Fibroblast of skin of left quadriceps (primary cell): ENCODE data around the gene SPRYD7.
"Not testable (repeated sequence)": the region's sequence is repeated elsewhere in the genome, so short reads cannot be mapped to it uniquely, and the experiment has no call there.

Experiments
- DNase-seq, 2 experiments: peaks; one replicate each; pipeline ENCODE4 v3.0.0-alpha.2; 2013; ENCODE audit warnings: low read depth in 2 of 2

Gene SPRYD7, protein sequence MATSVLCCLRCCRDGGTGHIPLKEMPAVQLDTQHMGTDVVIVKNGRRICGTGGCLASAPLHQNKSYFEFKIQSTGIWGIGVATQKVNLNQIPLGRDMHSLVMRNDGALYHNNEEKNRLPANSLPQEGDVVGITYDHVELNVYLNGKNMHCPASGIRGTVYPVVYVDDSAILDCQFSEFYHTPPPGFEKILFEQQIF

DNA sequence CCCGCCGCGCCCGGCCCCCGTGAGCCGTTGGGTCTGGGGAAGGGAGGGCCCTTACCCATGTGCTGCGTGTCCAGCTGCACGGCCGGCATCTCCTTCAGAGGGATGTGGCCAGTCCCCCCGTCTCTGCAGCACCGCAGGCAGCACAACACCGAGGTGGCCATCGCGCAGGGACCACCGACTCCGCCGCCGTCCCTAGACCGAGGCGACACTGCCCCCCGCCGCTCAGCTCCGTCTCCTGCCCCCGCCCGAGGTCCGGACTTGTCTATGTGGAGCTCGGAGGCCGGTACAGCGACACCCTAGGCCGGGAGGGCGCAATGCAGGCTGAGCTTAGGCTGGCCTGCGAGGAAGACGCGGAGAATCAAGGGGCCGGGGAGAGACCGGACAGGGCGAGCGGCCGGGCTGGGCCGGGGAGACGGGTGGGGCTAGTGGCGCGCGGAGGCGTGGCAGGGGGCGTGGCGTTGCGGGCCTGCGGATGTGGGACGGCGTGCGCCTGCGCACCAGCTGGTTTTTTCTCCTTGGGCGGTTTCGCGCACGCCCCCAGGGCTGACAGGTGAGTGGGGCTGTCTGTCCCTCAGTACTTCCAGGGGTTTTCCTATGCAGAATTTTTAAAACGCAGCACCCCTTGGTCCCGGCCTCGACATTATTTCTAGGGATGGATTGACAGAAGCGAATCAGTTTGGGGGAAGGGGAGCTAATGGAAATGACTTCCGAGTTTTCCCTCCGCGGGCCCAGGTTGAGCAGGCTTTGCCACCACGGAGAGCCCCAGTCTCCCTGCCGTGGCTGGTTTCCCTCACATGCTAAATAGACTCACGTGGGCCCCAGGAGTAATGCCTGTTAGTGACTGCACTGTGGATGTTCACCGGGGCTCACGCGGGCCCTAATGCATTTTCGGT is at the start of gene SPRYD7:
SPRYD7 (minus strand) TSS at position 266 of the 893 bp plus-strand sequence; CDS start at position 161, 105 bp downstream.
- peak; percentile 94 to 96 for DNase-seq

DNA sequence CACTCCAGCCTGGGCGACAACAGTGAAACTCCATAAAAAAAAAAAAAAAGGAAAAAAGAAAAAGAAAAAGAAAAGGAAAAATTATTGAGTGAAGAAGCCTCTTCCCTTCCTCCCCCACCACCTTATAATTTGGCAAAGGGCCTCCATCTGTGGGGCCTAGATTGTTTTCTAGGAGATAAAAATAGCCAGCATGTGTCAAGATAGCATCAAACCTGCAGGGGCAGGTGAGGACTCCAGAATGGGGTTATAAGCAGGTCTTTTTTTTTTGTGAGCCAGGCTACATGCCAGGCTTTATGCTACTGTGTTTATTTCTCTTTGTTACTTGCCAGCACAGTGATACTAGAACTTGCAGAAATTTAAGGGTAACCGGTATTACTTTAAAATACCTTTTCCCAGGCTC is 49.0 kb upstream of the SPRYD7 start:
- DNase-seq: no peak

DNA sequence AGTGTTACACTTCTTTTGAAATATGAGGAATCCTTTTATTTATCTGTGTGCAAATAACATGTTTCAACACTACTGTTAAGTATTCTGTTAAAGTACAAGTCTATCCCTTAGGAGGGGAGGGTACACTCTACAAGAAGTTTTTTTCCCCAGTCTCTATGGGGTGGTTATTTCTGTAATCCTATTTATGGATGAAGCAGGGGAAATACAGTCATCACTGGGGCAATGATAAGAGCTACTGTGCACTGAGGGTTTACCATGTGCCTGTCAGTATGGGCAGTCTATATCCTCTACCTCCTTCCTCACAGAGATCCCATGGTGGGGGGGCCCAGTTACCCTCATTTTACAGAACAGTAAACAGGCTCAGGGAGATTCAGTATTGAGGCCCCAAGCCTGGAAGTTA is 44.1 kb upstream of the SPRYD7 start:
- no peak for DNase-seq

DNA sequence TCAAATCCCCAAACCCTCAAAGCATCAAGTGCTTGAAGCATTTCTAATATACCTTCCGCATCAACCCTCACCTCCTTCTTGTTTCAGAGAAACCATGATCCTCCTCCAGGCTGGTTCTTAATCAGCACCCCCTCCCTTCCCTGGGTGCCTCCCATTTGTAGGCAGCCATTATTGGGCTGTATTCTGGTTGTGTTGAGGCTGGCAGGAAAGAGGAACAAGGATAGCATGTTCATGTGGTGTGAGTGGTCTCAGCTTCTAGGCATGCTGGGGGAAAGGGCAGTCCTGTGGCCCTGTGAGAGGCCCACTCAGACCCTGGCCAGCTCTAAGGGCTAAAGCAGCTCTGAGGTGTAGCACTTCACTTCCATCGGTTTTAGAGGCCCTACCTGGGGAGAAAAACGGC is 41.9 kb upstream of the SPRYD7 start:
- no peak for DNase-seq

DNA sequence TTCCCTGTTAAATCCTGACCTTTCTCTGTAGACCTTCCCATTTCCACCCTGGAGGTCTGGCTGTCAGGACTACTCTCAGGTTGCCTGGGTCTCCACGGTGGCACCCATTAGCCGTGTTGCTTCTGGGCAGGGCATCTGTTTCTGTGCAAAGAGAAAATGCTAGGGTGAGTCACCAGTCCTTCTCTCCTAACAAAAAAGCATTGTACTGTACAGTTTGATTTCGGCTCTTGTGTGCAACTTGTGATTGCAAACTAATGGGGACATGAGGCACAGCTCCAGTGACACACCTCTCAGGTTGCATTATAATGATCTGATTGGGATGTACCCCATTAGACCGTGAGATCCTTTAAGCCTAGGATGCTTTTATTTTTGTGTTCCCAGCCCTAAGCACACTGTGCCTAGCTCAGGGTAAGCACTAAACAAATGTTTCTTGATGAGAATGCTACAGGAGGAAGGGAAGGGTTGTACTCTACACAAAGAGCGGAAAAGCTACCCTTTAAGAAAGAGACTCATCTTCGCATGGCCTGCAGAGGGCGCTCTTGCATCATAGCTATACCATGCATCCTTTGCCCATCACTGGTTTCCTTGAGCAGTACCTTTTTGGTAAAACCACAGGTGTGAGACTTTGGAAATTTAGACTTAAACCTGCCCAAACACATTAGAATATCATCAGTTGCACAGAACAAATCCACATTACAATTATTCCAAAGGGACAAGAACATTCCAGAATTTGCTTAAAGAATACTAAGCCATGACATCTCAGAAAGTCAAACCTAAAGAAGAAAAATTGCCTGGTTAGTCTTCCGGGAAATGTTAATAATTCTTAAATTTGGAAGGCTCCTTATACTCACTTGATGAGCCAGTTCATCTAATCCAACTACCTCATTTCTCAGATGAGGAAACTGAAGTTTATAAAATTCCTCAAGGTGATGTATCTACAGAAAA is 40.4 kb upstream of the SPRYD7 start:
- DNase-seq: peak; percentile 19 to 35

DNA sequence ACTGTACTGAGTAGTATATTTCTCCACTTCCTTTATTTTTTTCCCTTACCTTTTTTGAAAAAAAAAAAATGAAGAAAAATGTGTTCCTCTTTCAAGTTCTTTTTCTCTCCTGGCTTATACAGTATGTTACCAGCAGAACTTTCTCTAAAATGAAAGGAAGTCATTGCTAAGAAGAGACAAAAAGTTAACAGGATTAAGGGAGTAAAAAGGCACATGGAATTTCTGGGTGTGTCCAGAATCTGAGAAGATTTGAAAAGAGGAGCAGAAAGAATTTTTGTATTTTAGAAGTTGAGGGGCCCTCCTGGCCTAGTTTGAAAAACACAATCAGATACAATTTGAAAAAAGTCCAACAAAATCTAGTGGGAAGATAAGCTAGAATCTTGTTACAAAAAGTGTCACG is 39.7 kb upstream of the SPRYD7 start:
- DNase-seq: no peak

DNA sequence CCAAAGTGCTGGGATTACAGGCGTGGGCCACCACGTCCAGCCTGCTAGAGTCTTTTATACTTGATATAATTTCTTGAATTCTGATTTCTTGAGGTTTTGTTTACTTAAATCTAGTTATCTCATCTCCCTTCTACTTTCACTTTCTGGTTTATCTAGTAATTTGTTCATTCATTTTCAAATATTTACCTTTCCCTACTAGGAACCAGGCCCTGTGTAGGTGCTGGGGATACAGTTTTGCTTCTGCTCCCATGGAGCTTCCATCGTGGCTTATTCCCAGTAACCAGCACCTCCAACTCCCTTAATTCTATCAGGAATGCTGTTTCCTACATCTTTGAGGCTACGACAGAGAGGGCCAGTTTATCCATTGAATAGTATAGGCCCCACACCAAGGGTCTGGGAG is 36.6 kb upstream of the SPRYD7 start:
- no peak for DNase-seq

DNA sequence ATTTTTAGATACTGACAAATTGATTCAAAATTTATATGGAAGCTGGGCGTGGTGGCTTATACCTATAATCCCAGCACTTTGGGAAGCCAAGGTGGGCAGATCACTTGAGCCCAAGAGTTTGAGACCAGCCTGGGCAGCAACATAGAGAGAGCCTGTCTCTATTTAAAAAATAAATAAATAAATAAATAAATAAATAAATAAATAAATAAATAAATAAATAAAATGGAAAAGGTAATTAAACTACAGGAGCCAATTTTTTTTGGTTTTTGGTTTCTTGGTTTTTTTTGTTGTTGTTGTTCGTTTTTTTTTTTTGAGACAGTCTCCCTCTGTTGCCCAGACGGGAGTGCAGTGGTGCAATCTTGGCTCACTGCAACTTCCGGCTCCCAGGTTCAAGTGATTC is 31.3 kb upstream of the SPRYD7 start:
- DNase-seq: no peak

DNA sequence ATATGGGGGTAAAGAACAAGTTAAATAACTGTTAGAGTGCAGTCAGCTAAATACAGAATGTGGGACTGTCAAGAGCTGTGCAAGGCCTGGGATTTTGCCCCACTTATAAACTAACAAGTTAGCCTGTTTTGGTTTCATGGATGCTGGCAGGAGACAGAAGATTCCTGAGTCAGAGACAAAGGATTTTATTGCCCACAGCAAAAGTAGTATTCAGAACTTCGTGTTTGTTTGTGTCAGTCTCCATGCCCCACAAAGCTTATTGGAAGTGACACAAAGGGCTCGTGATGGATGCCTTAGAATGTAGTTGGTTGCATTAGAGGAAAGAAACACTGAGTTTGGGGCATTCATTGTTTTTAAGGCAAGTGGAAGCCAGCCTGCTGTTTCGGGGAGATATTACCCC is 22.2 kb upstream of the SPRYD7 start:
- DNase-seq: no peak

DNA sequence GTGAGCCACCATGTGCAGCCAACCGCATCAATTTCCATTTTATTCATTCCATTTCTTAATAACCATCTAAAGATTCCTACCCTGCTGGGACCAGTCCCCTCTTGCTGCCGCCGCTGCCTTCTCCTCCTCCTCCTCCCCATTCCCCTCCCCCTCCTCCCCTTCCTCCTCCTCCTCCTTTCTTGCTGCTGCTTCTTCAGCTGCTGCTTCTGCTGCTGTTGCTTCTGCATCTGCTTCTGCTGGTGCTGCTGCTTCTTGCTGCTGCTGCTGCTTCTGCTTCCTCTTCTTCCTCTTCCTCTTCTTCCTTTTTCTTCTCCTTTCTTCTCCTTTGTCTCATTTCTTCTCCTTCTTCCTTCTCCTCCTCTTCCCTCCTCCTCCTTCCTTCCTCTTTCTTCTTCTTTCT is 20.0 kb upstream of the SPRYD7 start:
- no peak for DNase-seq

DNA sequence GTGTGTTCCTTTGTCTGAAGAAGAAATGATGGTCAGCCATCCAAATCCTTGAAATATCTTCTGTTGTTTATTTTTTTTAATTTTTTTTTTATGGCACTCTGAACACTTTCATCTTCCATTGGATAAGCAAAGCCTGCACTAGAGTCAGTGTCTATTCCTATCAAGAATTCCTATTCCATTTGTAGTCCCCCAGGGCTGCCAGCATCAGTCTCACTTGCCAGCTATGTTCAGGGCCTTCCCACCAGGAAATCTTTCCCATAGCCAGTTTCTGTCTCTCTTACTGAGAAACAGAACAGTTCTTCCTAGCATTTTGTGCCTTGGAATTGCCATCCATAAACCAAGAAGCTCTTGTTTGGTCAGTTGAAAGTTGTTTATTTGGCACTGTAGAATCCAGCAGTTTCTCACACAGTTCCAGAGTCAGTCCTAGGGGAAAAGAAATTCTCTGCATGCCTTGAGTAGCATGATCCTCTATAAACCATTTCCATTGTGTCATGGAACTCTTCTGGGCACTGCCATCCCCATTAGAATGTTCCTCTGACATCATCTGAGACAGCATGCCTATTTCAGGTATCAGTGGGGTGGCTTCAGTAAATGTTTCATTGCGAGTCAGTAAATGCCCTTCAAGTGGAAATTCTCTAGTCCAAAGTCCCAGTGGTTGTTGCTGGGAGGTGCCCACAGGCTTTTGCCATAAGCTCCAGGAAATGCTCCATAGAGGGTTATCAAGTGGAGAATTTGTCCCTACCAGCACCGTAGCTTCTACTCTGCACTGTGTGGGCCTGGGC is 18.7 kb upstream of the SPRYD7 start:
- DNase-seq: no peak

DNA sequence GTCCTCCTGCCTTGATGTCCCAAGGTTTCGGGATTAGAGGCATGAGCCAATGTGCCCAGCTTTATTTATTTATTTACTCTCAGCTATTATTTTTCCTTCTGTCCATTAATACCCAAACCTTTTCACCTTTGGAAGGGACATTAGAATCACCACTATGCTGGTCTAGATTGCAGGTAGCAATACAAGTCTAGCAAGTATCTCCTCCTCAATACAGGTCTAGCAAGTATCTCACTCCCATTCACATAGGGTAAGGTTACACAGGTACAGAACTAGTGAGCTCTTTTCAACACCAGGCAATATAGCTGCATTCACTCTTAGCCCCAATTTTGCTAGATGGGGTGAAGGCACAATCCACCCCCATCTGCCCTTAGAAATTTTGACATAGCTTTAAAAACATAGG is 17.4 kb upstream of the SPRYD7 start:
- DNase-seq: no peak

DNA sequence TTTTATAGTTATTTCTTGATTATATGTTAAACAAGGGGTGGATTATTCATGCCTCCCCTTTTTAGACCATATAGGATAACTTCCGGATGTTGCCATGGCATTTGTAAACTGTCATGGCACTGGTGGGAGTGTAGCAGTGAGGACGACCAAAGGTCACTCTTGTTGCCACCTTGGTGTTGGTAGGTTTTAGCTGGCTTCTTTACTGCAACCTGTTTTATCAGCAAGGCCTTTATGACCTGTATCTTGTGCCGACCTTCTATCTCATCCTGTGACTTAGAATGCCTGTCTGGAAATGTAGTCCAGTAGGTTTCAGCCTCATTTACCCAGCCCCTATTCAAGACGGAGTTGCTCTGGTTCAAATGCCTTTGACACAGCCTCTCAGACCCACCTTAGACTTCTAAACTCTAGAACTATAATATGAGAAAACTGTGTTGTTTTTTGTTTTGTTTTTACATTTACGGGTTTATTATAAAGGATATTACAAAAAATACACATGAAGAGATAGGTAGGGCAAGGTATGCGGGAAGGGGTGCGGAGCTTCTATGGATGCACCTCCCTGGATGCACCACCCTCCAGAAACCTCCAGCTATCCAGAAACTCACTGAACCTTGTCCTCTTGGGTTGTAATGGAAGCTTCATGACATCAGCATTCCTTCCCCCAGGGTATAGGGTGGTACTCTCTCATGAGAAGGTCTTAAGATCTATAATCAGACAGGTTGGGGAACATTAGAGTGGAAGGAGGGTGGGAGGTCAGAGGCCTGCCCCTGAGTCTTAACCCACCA is 15.8 kb upstream of the SPRYD7 start:
- no peak for DNase-seq

DNA sequence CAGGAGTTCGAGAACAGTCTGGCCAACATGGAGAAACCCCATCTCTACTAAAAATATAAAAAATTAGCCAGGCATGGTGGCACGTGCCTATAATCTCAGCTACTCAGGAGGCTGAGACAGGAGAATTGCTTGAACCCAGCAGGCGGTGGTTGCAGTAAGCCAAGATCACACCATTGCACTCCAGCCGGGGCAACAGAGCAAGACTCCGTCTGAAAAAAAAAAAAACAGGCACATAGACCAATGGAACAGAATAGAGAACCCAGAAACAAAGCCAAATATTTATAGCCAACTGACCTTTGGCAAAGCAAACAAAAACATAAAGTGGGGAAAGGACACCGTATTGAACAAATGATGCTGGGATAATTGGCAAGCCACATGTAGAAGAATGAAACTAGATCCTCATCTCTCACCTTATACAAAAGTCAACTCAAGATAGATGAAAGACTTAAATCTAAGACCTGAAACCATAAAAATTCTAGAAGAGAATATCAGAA is 12.7 kb upstream of the SPRYD7 start:
- not testable (repeated sequence) for DNase-seq

DNA sequence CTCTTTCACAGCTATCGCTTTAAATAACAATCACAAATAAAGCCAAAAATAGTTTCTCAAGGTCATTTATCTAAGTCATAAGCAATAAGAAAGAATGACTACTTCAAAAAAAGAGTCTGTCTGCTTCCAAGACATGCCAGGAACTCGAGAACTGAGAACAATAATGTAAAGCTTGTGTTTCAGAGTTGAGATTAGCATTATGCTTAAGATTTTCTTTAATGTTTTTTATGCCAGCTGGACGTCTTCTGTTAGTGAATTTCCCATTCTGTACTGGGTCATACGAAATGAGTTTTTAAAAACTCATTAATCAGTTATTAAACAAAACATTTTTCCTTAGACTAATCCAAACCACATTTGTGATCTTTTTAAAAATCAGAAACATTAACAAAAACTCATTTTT is 3.2 kb upstream of the SPRYD7 start:
- DNase-seq: no peak

DNA sequence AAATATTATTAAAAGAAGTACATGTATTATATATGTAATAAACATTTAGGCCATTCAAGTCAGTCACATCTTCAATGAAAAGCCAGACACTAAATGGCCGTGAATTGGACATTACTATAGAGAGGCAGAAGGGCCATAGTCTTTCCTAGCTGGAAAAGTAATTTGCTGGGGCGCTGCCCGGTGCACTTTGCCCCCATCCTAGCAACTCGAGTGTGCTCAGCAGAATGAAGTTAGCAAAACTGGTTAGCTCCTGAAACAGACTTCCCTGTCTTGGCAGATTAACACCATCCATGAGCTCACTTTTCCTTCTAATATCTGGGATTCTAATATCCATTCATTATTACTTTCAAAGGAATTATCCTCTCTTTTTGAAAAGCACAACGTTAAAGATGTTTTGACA is 2.8 kb upstream of the SPRYD7 start:
- DNase-seq: no peak

DNA sequence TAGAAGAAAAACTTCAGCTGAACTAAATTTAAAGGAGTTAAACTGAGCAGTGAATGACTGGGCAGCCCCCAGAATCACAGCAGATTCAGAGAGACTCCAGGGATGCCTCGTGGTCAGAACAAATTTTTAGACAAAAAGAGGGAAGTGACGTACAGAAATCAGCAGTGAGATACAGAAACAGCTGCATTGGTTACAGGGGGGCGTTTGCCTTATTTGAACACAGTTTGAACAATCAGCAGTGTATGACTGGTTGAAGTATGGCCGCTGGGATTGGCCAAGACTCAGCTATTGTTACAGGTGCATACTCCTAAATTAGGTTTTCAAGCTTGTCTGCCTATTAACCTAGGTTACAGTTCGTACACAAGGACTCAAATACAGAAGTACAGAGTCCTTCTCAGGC is 2.2 kb upstream of the SPRYD7 start:
- no peak for DNase-seq

DNA sequence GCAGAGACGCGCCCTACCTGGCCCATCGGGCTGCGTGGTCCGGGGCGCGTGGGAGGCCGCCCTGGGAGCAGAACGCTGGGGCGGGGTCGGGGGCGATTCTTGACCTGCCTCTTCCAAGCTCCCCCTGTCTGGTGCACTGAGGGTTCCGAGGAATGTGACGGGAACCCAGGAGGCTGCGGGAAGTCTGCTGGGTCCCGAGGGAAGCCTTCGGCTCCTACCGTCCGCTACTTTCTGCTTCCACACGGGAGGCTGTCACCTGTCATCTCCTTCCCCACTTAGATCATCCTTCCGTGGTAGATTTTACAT is 781 bp upstream of the SPRYD7 start:
- DNase-seq: no peak

DNA sequence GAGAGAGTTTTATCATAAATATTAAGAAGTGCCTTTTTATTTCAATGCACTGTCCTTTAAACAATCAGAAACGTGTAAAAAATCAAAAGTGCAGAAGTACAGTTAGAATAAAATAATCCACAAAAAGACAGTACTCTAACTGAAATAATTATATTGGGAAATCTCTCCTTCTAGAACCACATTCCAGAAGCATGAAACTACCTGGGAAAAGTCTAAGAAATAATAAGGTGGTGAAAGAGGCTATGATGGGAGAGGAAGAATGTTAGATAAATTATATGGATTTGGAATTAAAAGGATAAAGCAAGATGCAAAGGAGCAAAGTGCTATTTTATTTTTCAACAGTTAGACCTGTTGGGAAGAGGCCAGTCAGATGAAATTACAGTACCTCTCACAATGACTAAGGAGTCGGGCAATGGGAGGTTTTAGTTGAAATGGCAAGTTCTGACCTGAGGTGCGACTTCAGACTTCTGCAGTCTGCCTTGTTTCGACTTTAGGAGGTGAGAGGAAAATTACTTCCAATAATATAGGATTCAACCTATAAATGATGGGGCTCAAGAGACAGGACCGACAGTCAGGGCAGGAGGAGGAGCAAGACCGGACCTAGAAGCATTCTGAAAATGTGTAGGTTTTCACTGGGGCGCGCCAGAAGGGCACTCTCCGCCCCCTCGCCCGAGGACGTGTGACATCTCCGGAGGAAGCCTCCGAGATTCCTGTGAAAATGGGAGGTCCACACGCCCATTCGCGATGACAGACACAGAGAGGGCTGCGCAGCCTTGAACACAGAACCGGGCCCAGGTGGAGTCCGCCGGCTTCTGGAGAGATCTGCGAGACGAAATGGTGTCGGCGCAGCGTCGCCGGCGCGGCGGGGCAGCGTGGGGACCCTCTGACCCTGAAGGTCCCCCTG is 717 bp downstream of the SPRYD7 start:
- peak in 1 of 2 experiments; percentile 18 for DNase-seq

DNA sequence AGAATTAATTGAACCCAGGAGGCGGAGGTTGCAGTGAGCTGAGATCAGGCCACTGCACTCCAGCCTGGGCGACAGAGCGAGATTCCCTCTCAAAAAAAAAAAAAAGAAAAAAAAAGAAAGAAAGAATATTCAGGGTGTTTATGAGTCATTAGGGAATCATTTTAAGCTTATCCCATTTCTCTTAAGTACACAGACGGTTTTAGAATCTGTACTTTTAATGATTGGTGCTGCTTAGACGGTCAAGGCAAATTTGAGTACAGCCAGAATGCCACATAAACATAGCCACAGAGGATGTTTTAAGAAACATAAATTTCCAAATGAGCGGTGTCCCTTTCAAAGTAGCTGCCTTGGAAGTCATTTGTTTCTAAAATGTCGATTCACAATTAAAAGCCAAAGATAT is 2.6 kb downstream of the SPRYD7 start:
- DNase-seq: no peak
